Measurements from ENCODE around the gene MRPL55.

Gene MRPL55

GRCh38 chr1:228088586-228089498 is 20.3 kb downstream of the MRPL55 start:
- no peak for TF ChIP-seq CTCF (IDR thresholded peaks at IDR 0.05; ENCODE audit: borderline replicate concordance, insufficient read depth, low read depth, low read length)
- no peak overlapping the region for H3K4me3 ChIP-seq (ENCODE audit: low read depth, low read length)

GRCh38 chr1:228087771-228088251 is 21.3 kb downstream of the MRPL55 start:
- TF ChIP-seq CTCF (IDR thresholded peaks at IDR 0.05; ENCODE audit: borderline replicate concordance, insufficient read depth, low read depth, low read length): no peak

GRCh38 chr1:228085287-228085951 is 23.7 kb downstream of the MRPL55 start:
- H3K4me3 ChIP-seq (ENCODE audit: low read depth, low read length): no peak overlapping the region
- TF ChIP-seq CTCF (IDR thresholded peaks at IDR 0.05; ENCODE audit: borderline replicate concordance, insufficient read depth, low read depth, low read length): no peak

More at GRCh38 chr1:228087771-228088251, 21.3 kb downstream of the MRPL55 start:
- no peak overlapping the region for H3K4me3 ChIP-seq (ENCODE audit: low read depth, low read length)

GRCh38 chr1:228084797-228085196 is 24.3 kb downstream of the MRPL55 start:
- TF ChIP-seq CTCF (IDR thresholded peaks at IDR 0.05; ENCODE audit: borderline replicate concordance, insufficient read depth, low read depth, low read length): no peak

GRCh38 chr1:228084325-228084724 is 24.8 kb downstream of the MRPL55 start:
- H3K4me3 ChIP-seq (ENCODE audit: low read depth, low read length): peak overlapping the region; percentile 85
- no peak for TF ChIP-seq CTCF (IDR thresholded peaks at IDR 0.05; ENCODE audit: borderline replicate concordance, insufficient read depth, low read depth, low read length)

More at GRCh38 chr1:228084797-228085196, 24.3 kb downstream of the MRPL55 start:
- no peak overlapping the region for H3K4me3 ChIP-seq (ENCODE audit: low read depth, low read length)

GRCh38 chr1:228083871-228084278 is 25.2 kb downstream of the MRPL55 start:
- H3K4me3 ChIP-seq (ENCODE audit: low read depth, low read length): peak overlapping the region; percentile 85
- no peak for TF ChIP-seq CTCF (IDR thresholded peaks at IDR 0.05; ENCODE audit: borderline replicate concordance, insufficient read depth, low read depth, low read length)

All from GM12875 (cell line).